OCI-LY3 (cell line): ENCODE data around the gene CIB4.

Experiments used
- H2AFZ ChIP-seq: fragments of 200-600, 300-600 bp; shearing (Covaris generic); 2 replicates; pipeline ENCODE4 v1.6.0; 2014; ENCODE audit warnings: antibody characterized with exemption, low read depth, low read length
- H3K27ac ChIP-seq: fragments of 200-600, 300-600 bp; sonication (generic); 2 replicates; pipeline ENCODE4 v1.5.1; 2014; ENCODE audit warnings: mild to moderate bottlenecking, low read length, moderate library complexity, mixed read lengths
- H3K27me3 ChIP-seq: fragments of 200-600, 300-600 bp; sonication (generic); 2 replicates; pipeline ENCODE4 v1.6.1; 2014; ENCODE audit warnings: low read depth, low read length, mixed read lengths
- H3K36me3 ChIP-seq: fragments of 200-600, 300-600 bp; sonication (generic); replicated peaks from 2 replicates; pipeline ENCODE3; 2014; ENCODE audit warnings: low read depth, low read length, mixed read lengths
- H3K4me1 ChIP-seq: fragments of 300-600, 200-600 bp; sonication (generic); 2 replicates; pipeline ENCODE4 v1.6.1; 2014; ENCODE audit warnings: low read length, mixed read lengths
- H3K4me2 ChIP-seq: fragments of 200-600, 300-600 bp; sonication (generic); 2 replicates; pipeline ENCODE4 v1.6.1; 2014; ENCODE audit warnings: low read length, mixed read lengths
- H3K4me3 ChIP-seq: fragments of 300-600, 200-600 bp; sonication (generic); 2 replicates; pipeline ENCODE4 v1.5.1; 2014; ENCODE audit warnings: antibody characterized with exemption, mild to moderate bottlenecking, low read length, moderate library complexity
- H3K79me2 ChIP-seq: fragments of 300-600, 200-600 bp; shearing (Covaris generic); 2 replicates; pipeline ENCODE4 v1.6.1; 2014; ENCODE audit warnings: mild to moderate bottlenecking, low read length, mixed read lengths
- H3K9ac ChIP-seq: fragments of 300-600, 200-600 bp; shearing (Covaris generic); 2 replicates; pipeline ENCODE4 v1.6.0; 2014; ENCODE audit warnings: mild to moderate bottlenecking, low read length, moderate library complexity
- H3K9me3 ChIP-seq: fragments of 200-600, 300-600 bp; shearing (Covaris generic); 2 replicates; pipeline ENCODE4 v1.6.1; 2014; ENCODE audit warnings: low read length, mixed read lengths; ENCODE audit not compliant: insufficient read depth
- H4K20me1 ChIP-seq: fragments of 200-600, 300-600 bp; sonication (generic); 2 replicates; pipeline ENCODE4 v1.6.1; 2016; ENCODE audit warnings: low read length, mixed read lengths; ENCODE audit not compliant: insufficient read depth
- EZH2phosphoT487 ChIP-seq: fragments of 200-600 bp; shearing (Covaris generic); IDR thresholded peaks from 2 replicates; pipeline ENCODE4 v1.6.1; 2018; ENCODE audit warnings: antibody characterized with exemption, mixed run types, low read depth
- TF ChIP-seq, protein P1 (sequence below): fragments of 200-600, 300-600 bp; sonication (generic); IDR thresholded peaks from 2 replicates; pipeline ENCODE4 v1.5.1; 2014; ENCODE audit warnings: antibody characterized with exemption, low read length, low read depth

Gene CIB4

GRCh38 chr2:26630235-26630634, 10.9 kb downstream of the CIB4 start:
- H3K4me2 ChIP-seq, result no peak overlapping the region
- H3K27me3 ChIP-seq, result peaks cover 6% of the 10 kb centered on the region; the same call in 1 of the 2 replicates
- TF ChIP-seq, protein P1, sequence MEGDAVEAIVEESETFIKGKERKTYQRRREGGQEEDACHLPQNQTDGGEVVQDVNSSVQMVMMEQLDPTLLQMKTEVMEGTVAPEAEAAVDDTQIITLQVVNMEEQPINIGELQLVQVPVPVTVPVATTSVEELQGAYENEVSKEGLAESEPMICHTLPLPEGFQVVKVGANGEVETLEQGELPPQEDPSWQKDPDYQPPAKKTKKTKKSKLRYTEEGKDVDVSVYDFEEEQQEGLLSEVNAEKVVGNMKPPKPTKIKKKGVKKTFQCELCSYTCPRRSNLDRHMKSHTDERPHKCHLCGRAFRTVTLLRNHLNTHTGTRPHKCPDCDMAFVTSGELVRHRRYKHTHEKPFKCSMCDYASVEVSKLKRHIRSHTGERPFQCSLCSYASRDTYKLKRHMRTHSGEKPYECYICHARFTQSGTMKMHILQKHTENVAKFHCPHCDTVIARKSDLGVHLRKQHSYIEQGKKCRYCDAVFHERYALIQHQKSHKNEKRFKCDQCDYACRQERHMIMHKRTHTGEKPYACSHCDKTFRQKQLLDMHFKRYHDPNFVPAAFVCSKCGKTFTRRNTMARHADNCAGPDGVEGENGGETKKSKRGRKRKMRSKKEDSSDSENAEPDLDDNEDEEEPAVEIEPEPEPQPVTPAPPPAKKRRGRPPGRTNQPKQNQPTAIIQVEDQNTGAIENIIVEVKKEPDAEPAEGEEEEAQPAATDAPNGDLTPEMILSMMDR, result no peak
- no peak for TF ChIP-seq EZH2phosphoT487

GRCh38 chr2:26629751-26630150, 11.4 kb downstream of the CIB4 start:
- no peak for TF ChIP-seq EZH2phosphoT487
- TF ChIP-seq, protein P1, result no peak
- H4K20me1 ChIP-seq, result no peaks in the 10 kb centered on the region
- no peak overlapping the region for H3K4me2 ChIP-seq
- no peak overlapping the region for H2AFZ ChIP-seq
- H3K27me3 ChIP-seq, result peaks cover 6% of the 10 kb centered on the region; the same call in 1 of the 2 replicates
- no peaks in the 10 kb centered on the region for H3K79me2 ChIP-seq
- no peaks in the 10 kb centered on the region for H3K36me3 ChIP-seq
- H3K9ac ChIP-seq, result no peak overlapping the region
- no peak overlapping the region for H3K4me3 ChIP-seq
- H3K4me1 ChIP-seq, result no peaks in the 10 kb centered on the region
- no peaks in the 10 kb centered on the region for H3K9me3 ChIP-seq
- H3K27ac ChIP-seq, result no peak overlapping the region

More at GRCh38 chr2:26630235-26630634, 10.9 kb downstream of the CIB4 start:
- no peak overlapping the region for H3K4me3 ChIP-seq
- H2AFZ ChIP-seq, result no peak overlapping the region
- H3K4me1 ChIP-seq, result no peaks in the 10 kb centered on the region
- no peaks in the 10 kb centered on the region for H3K9me3 ChIP-seq
- no peak overlapping the region for H3K27ac ChIP-seq
- no peaks in the 10 kb centered on the region for H3K79me2 ChIP-seq
- no peaks in the 10 kb centered on the region for H4K20me1 ChIP-seq
- no peaks in the 10 kb centered on the region for H3K36me3 ChIP-seq
- no peak overlapping the region for H3K9ac ChIP-seq

DNA sequence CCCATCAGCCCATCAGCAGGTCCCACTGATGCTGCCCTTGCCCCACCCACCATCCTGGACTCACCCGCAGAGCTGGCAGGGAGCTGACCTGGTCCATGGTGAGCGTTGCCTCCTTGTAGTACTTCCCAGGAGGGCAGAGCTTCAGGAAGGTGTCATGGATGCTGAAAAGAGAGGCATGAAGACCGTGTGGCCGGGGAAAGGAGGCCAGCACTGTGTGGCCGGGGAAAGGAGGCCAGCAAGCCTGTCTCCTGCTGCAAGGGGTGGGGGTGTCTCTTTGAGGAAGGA, 11.9 kb downstream of the CIB4 start:
- peaks cover 4% of the 10 kb centered on the region; the same call in 1 of the 2 replicates for H3K27me3 ChIP-seq
- no peak overlapping the region for H3K27ac ChIP-seq
- TF ChIP-seq, protein P1, result no peak
- TF ChIP-seq EZH2phosphoT487, result no peak
- H3K4me1 ChIP-seq, result no peaks in the 10 kb centered on the region
- no peaks in the 10 kb centered on the region for H3K79me2 ChIP-seq
- no peak overlapping the region for H3K9ac ChIP-seq
- H3K4me3 ChIP-seq, result no peak overlapping the region
- no peak overlapping the region for H2AFZ ChIP-seq
- no peaks in the 10 kb centered on the region for H3K9me3 ChIP-seq
- H3K4me2 ChIP-seq, result no peak overlapping the region
- H3K36me3 ChIP-seq, result no peaks in the 10 kb centered on the region
- H4K20me1 ChIP-seq, result no peaks in the 10 kb centered on the region

DNA sequence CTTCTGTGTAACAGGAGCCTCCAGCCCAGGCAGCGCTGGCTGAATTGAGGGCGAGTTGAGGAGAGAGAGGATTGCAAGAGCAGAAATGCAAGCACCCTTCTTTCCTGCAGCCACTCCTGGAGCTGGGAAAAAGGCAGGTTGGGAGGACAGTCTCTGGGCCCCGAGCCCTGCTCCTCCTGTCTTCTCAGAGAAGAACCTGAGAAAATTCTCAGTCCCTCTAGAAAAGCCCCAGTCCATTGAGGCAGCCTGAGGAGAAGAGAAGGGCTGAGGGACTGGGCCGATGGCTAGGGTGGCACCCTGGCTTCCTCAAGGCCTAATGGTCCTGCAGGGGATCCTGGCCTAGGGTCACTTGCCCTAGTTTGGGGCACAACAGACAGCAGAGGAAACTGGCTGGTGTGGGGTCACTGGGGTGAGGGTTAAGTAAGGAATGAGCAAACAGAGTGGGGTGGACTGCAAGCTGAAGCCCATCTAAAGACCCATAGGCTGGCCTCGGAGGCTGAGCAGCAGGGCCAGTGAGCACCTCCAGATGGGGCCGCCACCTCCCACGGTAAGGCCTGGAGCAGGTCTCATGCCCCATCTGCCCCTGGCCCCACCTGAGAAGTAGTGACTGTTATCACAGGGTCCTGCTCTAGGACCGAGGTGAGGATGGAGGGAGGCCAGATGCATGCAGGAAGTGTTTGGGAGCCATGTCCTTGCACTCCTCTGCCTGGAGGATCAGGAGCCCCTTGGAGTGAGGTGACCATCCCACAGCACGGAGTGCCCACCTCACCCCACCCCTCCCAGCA, 12.4 kb downstream of the CIB4 start:
- H3K9ac ChIP-seq, result no peak overlapping the region

More for the DNA sequence above, 12.4 kb downstream of the CIB4 start:
- Histone ChIP-seq H3K4me2 (no peak overlapping the region), H2AFZ (no peak overlapping the region), H3K4me1 (no peaks in the 10 kb centered on the region), H3K27me3 (no peaks in the 10 kb centered on the region; the same call in 1 of the 2 replicates), H3K36me3 (no peaks in the 10 kb centered on the region), H3K27ac (no peak overlapping the region), H3K79me2 (no peaks in the 10 kb centered on the region), H3K9me3 (no peaks in the 10 kb centered on the region), H4K20me1 (no peaks in the 10 kb centered on the region), H3K4me3 (no peak overlapping the region)
- TF ChIP-seq, protein P1, result no peak
- no peak for TF ChIP-seq EZH2phosphoT487
